Trophoblast cell (in vitro differentiated cells and primary cell): ENCODE data around the gene IER5.

ENCODE experiments used
- DNase-seq, 2 donors: peaks; one replicate each; pipeline ENCODE4 v3.0.0-alpha.2; 2016
- H2AFZ ChIP-seq: 2 replicates; pipeline ENCODE4 v1.6.1; 2013; ENCODE audit warnings: low read length, moderate library complexity, mild to moderate bottlenecking; ENCODE audit not compliant: insufficient read depth, poor library complexity
- H2AK5ac ChIP-seq: 2 replicates; pipeline ENCODE4 v1.6.1; 2013; ENCODE audit warnings: mild to moderate bottlenecking, low read length
- H2BK120ac ChIP-seq: 2 replicates; pipeline ENCODE4 v1.6.1; 2013; ENCODE audit warnings: low read length, mild to moderate bottlenecking, moderate library complexity; ENCODE audit not compliant: insufficient read depth, poor library complexity
- H2BK12ac ChIP-seq: 2 replicates; pipeline ENCODE4 v1.6.1; 2013; ENCODE audit warnings: mild to moderate bottlenecking, low read length, moderate library complexity
- H2BK5ac ChIP-seq: 2 replicates; pipeline ENCODE4 v1.6.1; 2013; ENCODE audit warnings: low read length, low read depth, moderate library complexity, mild to moderate bottlenecking; ENCODE audit not compliant: poor library complexity
- H3K14ac ChIP-seq: 2 replicates; pipeline ENCODE4 v1.6.1; 2013; ENCODE audit warnings: mild to moderate bottlenecking, low read length
- H3K18ac ChIP-seq: 2 replicates; pipeline ENCODE4 v1.6.1; 2013; ENCODE audit warnings: mild to moderate bottlenecking, low read length
- H3K23ac ChIP-seq: 2 replicates; pipeline ENCODE4 v1.6.1; 2013; ENCODE audit warnings: low read length
- H3K27ac ChIP-seq: 2 replicates; pipeline ENCODE4 v1.5.1; 2013; ENCODE audit warnings: low read depth, mild to moderate bottlenecking, inconsistent platforms, low read length, moderate library complexity
- H3K27me3 ChIP-seq: 2 replicates; pipeline ENCODE4 v1.6.1; 2013; ENCODE audit warnings: inconsistent platforms, mild to moderate bottlenecking, low read length, moderate library complexity; ENCODE audit not compliant: insufficient read depth
- H3K36me3 ChIP-seq, 2 experiments: 1 replicate in 1 of 2; 2 replicates in 1 of 2; pipeline ENCODE4 v1.6.1; 2013; ENCODE audit warnings: low read length in 2 of 2, mild to moderate bottlenecking in 2 of 2, moderate library complexity in 1 of 2; ENCODE audit not compliant: insufficient read depth in 2 of 2, control insufficient read depth in 1 of 2
- H3K4ac ChIP-seq: 2 replicates; pipeline ENCODE4 v1.6.1; 2013; ENCODE audit warnings: low read depth, mild to moderate bottlenecking, low read length, moderate library complexity
- H3K4me1 ChIP-seq, 2 experiments: 1 replicate in 1 of 2; 2 replicates in 1 of 2; pipeline ENCODE4 v1.6.1; 2013; ENCODE audit warnings: low read length in 2 of 2, mild to moderate bottlenecking in 2 of 2, moderate library complexity in 1 of 2; ENCODE audit not compliant: insufficient read depth in 2 of 2, control insufficient read depth in 1 of 2
- H3K4me2 ChIP-seq: 2 replicates; pipeline ENCODE4 v1.6.1; 2013; ENCODE audit warnings: inconsistent platforms, mild to moderate bottlenecking, low read length, moderate library complexity
- H3K4me3 ChIP-seq: 2 replicates; pipeline ENCODE4 v1.5.1; 2013; ENCODE audit warnings: mild to moderate bottlenecking, low read depth, low read length, inconsistent platforms
- H3K79me1 ChIP-seq: one replicate; pipeline ENCODE4 v1.6.1; 2013; ENCODE audit warnings: low read length
- H3K79me2 ChIP-seq: 2 replicates; pipeline ENCODE4 v1.6.1; 2013; ENCODE audit warnings: low read length, mild to moderate bottlenecking; ENCODE audit not compliant: control insufficient read depth, insufficient read depth, poor library complexity
- H3K9ac ChIP-seq: 2 replicates; pipeline ENCODE4 v1.6.1; 2013; ENCODE audit warnings: mild to moderate bottlenecking, low read length
- H3K9me3 ChIP-seq: 2 replicates; pipeline ENCODE4 v1.6.1; 2013; ENCODE audit warnings: low read depth, mild to moderate bottlenecking, control low read depth, inconsistent platforms, low read length; ENCODE audit not compliant: insufficient read depth
- H4K12ac ChIP-seq: 2 replicates; pipeline ENCODE4 v1.6.1; 2013; ENCODE audit warnings: low read depth, mild to moderate bottlenecking, low read length, moderate library complexity
- H4K8ac ChIP-seq: 2 replicates; pipeline ENCODE4 v1.6.1; 2013; ENCODE audit warnings: low read depth, mild to moderate bottlenecking, low read length, moderate library complexity
- H4K91ac ChIP-seq: one replicate; pipeline ENCODE4 v1.6.1; 2013; ENCODE audit warnings: low read depth, mild to moderate bottlenecking, low read length, moderate library complexity
- WGBS: extraction: QIAGEN DNeasy Blood & Tissue Kit; methylation state at CpG from one replicate; pipeline ENCODE4 v1.1.7; 2013; ENCODE audit warnings: missing lambda C conversion rate; ENCODE audit not compliant: insufficient read length, insufficient coverage; ENCODE audit errors: extremely low coverage; 5-methylcytosine and 5-hydroxymethylcytosine counted together

Gene IER5

GRCh38 chr1:181094416-181095212 is 6.1 kb downstream of the IER5 start:
- no CpG with 5 or more reads among the region's 7 CpGs for WGBS
- Histone ChIP-seq H3K9me3 (no peaks in the 10 kb centered on the region), H3K4me2 (no peak overlapping the region), H2BK120ac (no peak overlapping the region), H4K8ac (no peak overlapping the region), H3K36me3 (no peaks in the 10 kb centered on the region), H4K12ac (no peak overlapping the region), H3K18ac (no peak overlapping the region), H3K4me3 (no peak overlapping the region), H4K91ac (no peak overlapping the region), H3K79me2 (peaks cover 3% of the 10 kb centered on the region), H3K4me1 (peaks cover 12 to 14% of the 10 kb centered on the region in 2 experiments), H3K27ac (peak overlapping the region; percentile 75), H3K9ac (no peak overlapping the region), H3K27me3 (no peaks in the 10 kb centered on the region), H2AFZ (no peak overlapping the region), H2AK5ac (no peak overlapping the region), H3K14ac (no peak overlapping the region), H2BK5ac (no peak overlapping the region), H3K79me1 (peaks cover 13% of the 10 kb centered on the region), H3K23ac (no peak overlapping the region), H3K4ac (no peak overlapping the region), H2BK12ac (no peak overlapping the region)
- DNase-seq = peak; percentile 67 to 74

GRCh38 chr1:181095260-181095659 is 6.8 kb downstream of the IER5 start:
- no peak overlapping the region for H4K91ac ChIP-seq
- no peak overlapping the region for H2AFZ ChIP-seq
- no CpG with 5 or more reads among the region's 8 CpGs for WGBS
- H2BK120ac ChIP-seq = no peak overlapping the region
- H3K23ac ChIP-seq = no peak overlapping the region
- no peak overlapping the region for H2BK12ac ChIP-seq
- H3K4me1 ChIP-seq = peaks cover 16 to 19% of the 10 kb centered on the region in 2 experiments
- no peak overlapping the region for H3K27ac ChIP-seq
- H3K36me3 ChIP-seq = no peaks in the 10 kb centered on the region
- H2AK5ac ChIP-seq = no peak overlapping the region
- H3K14ac ChIP-seq = no peak overlapping the region
- DNase-seq = no peak
- H3K4ac ChIP-seq = no peak overlapping the region
- H3K79me2 ChIP-seq = no peaks in the 10 kb centered on the region
- no peak overlapping the region for H4K12ac ChIP-seq
- H2BK5ac ChIP-seq = no peak overlapping the region
- no peaks in the 10 kb centered on the region for H3K27me3 ChIP-seq
- H3K18ac ChIP-seq = no peak overlapping the region
- H3K4me2 ChIP-seq = no peak overlapping the region
- H4K8ac ChIP-seq = no peak overlapping the region
- peaks cover 14% of the 10 kb centered on the region for H3K79me1 ChIP-seq
- no peak overlapping the region for H3K9ac ChIP-seq
- no peaks in the 10 kb centered on the region for H3K9me3 ChIP-seq
- no peak overlapping the region for H3K4me3 ChIP-seq

GRCh38 chr1:181095763-181096184 is 7.3 kb downstream of the IER5 start:
- Histone ChIP-seq H2BK12ac (no peak overlapping the region), H2BK120ac (no peak overlapping the region), H2AK5ac (peak overlapping the region; percentile 43), H3K18ac (no peak overlapping the region), H2AFZ (no peak overlapping the region), H3K4me1 (peaks cover 16 to 21% of the 10 kb centered on the region in 2 experiments), H3K36me3 (no peaks in the 10 kb centered on the region), H3K79me1 (peaks cover 14% of the 10 kb centered on the region), H3K27ac (no peak overlapping the region), H3K9me3 (no peaks in the 10 kb centered on the region), H3K4me3 (no peak overlapping the region), H2BK5ac (no peak overlapping the region), H3K4me2 (no peak overlapping the region), H3K4ac (no peak overlapping the region), H3K79me2 (no peaks in the 10 kb centered on the region), H3K23ac (no peak overlapping the region), H4K8ac (no peak overlapping the region), H3K27me3 (no peaks in the 10 kb centered on the region), H4K12ac (no peak overlapping the region), H3K9ac (no peak overlapping the region), H3K14ac (no peak overlapping the region), H4K91ac (peak overlapping the region; percentile 0)
- no peak for DNase-seq
- WGBS = no CpG with 5 or more reads among the region's 5 CpGs

- H4K12ac ChIP-seq = no peak overlapping the region
- peaks cover 27 to 34% of the 10 kb centered on the region in 2 experiments for H3K4me1 ChIP-seq
- no peak overlapping the region for H2AFZ ChIP-seq
- H3K27ac ChIP-seq = no peak overlapping the region
- no peaks in the 10 kb centered on the region for H3K27me3 ChIP-seq
- H3K9me3 ChIP-seq = no peaks in the 10 kb centered on the region
- peak overlapping the region; percentile 17 for H3K14ac ChIP-seq
- no peak overlapping the region for H3K23ac ChIP-seq
- no peaks in the 10 kb centered on the region for H3K36me3 ChIP-seq
- no peak overlapping the region for H3K4me3 ChIP-seq
- no peak overlapping the region for H4K8ac ChIP-seq
- no peak for DNase-seq
- no peak overlapping the region for H3K9ac ChIP-seq
- WGBS = no CpG with 5 or more reads among the region's 7 CpGs
- H3K79me2 ChIP-seq = peaks cover 2% of the 10 kb centered on the region
- peaks cover 24% of the 10 kb centered on the region for H3K79me1 ChIP-seq
- no peak overlapping the region for H3K4ac ChIP-seq
- H2BK5ac ChIP-seq = no peak overlapping the region
- H2BK120ac ChIP-seq = no peak overlapping the region
- no peak overlapping the region for H3K18ac ChIP-seq
- H4K91ac ChIP-seq = no peak overlapping the region
- H2BK12ac ChIP-seq = peak overlapping the region; percentile 33
- peak overlapping the region; percentile 62 for H2AK5ac ChIP-seq
- no peak overlapping the region for H3K4me2 ChIP-seq
Measured at GRCh38 chr1:181097242-181097641, 8.7 kb downstream of the IER5 start.
